Type B pancreatic cell (in vitro differentiated cells): ENCODE measurements around the gene NEURL1. TPM values are rescaled to one million over a fixed set of nuclear protein-coding genes. Genes with fewer than 3 reads are reported as not detected.
A peak's percentile ranks its signal among the peaks of the same experiment; 100 is the strongest.
"Not testable (repeated sequence)": the region's sequence is repeated elsewhere in the genome, so short reads cannot be mapped to it uniquely, and the experiment has no call there.

ENCODE experiments used
- DNase-seq: peaks from one replicate; pipeline ENCODE4 v3.0.0; 2021; ENCODE audit warnings: mixed read lengths; ENCODE audit not compliant: unreplicated experiment; ENCODE audit errors: extremely low spot score
- H3K27ac Mint-ChIP-seq: 2 replicates; pipeline ENCODE4 v1.8.0; 2021; ENCODE audit warnings: mild to moderate bottlenecking, mixed read lengths
- H3K27me3 Mint-ChIP-seq: 2 replicates; pipeline ENCODE4 v1.8.0; 2021; ENCODE audit warnings: mixed read lengths
- H3K36me3 Mint-ChIP-seq: 2 replicates; pipeline ENCODE4 v1.8.0; 2021; ENCODE audit warnings: mixed read lengths
- H3K4me1 Mint-ChIP-seq: one replicate; pipeline ENCODE4 v1.8.0; 2021; ENCODE audit warnings: mixed read lengths; ENCODE audit not compliant: unreplicated experiment
- H3K4me3 Mint-ChIP-seq: 2 replicates; pipeline ENCODE4 v1.8.0; 2021; ENCODE audit warnings: mild to moderate bottlenecking, mixed read lengths
- H3K9me3 Mint-ChIP-seq: 2 replicates; pipeline ENCODE4 v1.8.0; 2021; ENCODE audit warnings: mixed read lengths
- total RNA-seq: library from RNA; stranded (reverse); gene quantifications from 2 replicates; pipeline ENCODE4 v1.2.1, GENCODE V29; 2021; ENCODE audit warnings: low replicate concordance
- TF ChIP-seq, protein P1 (sequence below): fragments of 200-600 bp; sonication (generic); conservative IDR thresholded peaks from 2 replicates; pipeline ENCODE4 v1.5.0; 2021; ENCODE audit warnings: antibody characterized with exemption, mild to moderate bottlenecking

The NEURL1 gene
- total RNA-seq, 1 donor from 2014 or later: 38.3 TPM

DNA sequence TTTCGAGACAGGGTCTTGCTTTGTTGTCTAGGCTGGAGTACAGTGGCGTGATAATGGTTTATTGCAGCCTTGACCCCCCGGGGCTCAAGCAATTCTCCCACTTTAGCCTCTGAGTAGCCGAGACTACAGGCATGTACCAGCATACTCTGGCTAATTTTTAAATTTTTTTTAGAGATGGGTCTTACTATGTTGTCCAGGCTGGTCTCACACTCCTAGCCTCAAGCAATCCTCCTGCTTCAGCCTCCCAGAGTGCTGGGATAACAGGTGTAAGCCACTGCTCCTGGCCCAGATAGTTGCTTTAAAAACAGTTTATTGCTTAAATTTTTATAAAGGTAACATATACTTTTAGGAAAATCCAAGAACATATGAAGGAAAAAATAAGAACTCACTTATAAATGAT, 26.3 kb downstream of the NEURL1 start:
- peak overlapping the region; percentile 94 for H3K27ac Mint-ChIP-seq
- H3K4me3 Mint-ChIP-seq: peak overlapping the region; percentile 50
- no peaks in the 10 kb centered on the region for H3K27me3 Mint-ChIP-seq
- H3K4me1 Mint-ChIP-seq: peaks cover 7% of the 10 kb centered on the region
- TF ChIP-seq, protein P1, sequence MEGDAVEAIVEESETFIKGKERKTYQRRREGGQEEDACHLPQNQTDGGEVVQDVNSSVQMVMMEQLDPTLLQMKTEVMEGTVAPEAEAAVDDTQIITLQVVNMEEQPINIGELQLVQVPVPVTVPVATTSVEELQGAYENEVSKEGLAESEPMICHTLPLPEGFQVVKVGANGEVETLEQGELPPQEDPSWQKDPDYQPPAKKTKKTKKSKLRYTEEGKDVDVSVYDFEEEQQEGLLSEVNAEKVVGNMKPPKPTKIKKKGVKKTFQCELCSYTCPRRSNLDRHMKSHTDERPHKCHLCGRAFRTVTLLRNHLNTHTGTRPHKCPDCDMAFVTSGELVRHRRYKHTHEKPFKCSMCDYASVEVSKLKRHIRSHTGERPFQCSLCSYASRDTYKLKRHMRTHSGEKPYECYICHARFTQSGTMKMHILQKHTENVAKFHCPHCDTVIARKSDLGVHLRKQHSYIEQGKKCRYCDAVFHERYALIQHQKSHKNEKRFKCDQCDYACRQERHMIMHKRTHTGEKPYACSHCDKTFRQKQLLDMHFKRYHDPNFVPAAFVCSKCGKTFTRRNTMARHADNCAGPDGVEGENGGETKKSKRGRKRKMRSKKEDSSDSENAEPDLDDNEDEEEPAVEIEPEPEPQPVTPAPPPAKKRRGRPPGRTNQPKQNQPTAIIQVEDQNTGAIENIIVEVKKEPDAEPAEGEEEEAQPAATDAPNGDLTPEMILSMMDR: no peak
- no peak for DNase-seq
- peaks cover 12% of the 10 kb centered on the region for H3K36me3 Mint-ChIP-seq
- peaks cover 16% of the 10 kb centered on the region for H3K9me3 Mint-ChIP-seq

- H3K36me3 Mint-ChIP-seq, DNase-seq, H3K27me3 Mint-ChIP-seq, H3K4me1 Mint-ChIP-seq: not testable (repeated sequence)
- Mint-ChIP-seq H3K4me3 (peak overlapping the region; percentile 10), H3K27ac (peak overlapping the region; percentile 94), H3K9me3 (peaks cover 11% of the 10 kb centered on the region)
These were observed 28.5 kb downstream of the NEURL1 start for GRCh38 chr10:103522006-103522405.

DNA sequence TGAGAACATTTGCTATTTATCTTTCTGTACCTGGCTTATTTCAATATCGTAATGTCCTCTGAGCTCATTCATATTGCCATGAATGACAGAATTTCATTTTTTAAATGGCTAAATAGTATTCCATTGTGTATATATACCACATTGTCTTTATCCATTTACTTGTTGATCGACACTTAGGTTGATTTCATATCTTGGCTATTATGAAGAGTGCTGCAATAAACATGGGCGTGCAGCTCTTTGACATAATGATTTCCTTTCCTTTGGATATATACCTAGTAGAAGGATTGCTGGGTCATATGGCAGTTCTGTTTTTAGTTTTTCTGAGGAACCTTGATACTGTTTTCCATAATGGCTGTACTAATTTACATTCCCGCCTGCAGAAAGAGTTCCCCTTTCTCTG, 30.2 kb downstream of the NEURL1 start:
- no peaks in the 10 kb centered on the region for H3K4me1 Mint-ChIP-seq
- no peaks in the 10 kb centered on the region for H3K27me3 Mint-ChIP-seq
- TF ChIP-seq, protein P1: no peak
- H3K9me3 Mint-ChIP-seq: peaks cover 7% of the 10 kb centered on the region
- peak overlapping the region; percentile 66 for H3K27ac Mint-ChIP-seq
- H3K36me3 Mint-ChIP-seq: peaks cover 3% of the 10 kb centered on the region
- no peak overlapping the region for H3K4me3 Mint-ChIP-seq
- no peak for DNase-seq

GRCh38 chr10:103525901-103526300, 32.4 kb downstream of the NEURL1 start:
- Mint-ChIP-seq H3K4me1 (no peaks in the 10 kb centered on the region), H3K27ac (peak overlapping the region; percentile 66), H3K36me3 (no peaks in the 10 kb centered on the region), H3K27me3 (no peaks in the 10 kb centered on the region), H3K4me3 (no peak overlapping the region), H3K9me3 (peaks cover 15% of the 10 kb centered on the region)
- TF ChIP-seq, protein P1: no peak
- DNase-seq: no peak

DNA sequence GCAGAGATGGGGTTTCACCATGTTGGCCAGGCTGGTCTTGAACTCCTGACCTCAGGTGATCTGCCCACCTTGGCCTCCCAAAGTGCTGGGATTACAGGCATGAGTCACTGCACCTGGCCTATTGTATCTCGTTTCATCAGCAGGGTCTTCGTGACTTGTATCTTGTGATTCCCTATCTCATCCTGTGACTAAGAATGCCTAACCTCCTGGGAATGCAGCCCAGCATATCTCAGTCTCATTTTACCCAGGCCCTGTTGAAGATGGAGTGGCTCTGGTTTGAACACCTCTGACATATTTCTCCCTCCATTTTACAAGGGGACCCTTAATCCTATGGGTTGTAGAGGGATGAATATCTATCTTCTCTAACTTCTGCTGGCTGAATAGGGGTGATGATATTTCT, 34.0 kb downstream of the NEURL1 start:
- not testable (repeated sequence) for H3K27me3 Mint-ChIP-seq

DNA sequence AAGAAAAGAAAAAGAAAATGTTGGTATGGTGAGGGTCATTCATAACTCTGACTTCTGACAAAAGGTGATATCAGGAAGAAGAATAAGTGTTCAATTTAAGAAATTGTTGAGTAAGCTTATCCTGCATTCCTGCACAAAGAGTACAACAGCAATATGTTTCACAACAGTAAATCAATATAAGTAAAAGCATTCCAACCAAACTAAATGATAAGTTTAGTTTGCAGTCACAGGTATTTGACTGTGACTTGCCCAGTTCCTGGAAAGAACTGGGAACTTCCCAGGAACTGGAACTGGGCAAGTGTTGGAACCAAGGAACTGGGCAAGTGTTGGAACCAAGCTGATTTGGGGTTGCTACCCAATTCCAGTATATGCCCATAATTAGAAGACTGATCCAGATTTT, 35.0 kb downstream of the NEURL1 start:
- Mint-ChIP-seq H3K4me3 (no peak overlapping the region), H3K9me3 (peaks cover 9% of the 10 kb centered on the region), H3K36me3 (no peaks in the 10 kb centered on the region), H3K4me1 (no peaks in the 10 kb centered on the region), H3K27ac (peak overlapping the region; percentile 37), H3K27me3 (no peaks in the 10 kb centered on the region)
- TF ChIP-seq, protein P1: no peak
- no peak for DNase-seq

More for the DNA sequence above, 34.0 kb downstream of the NEURL1 start:
- peak overlapping the region; percentile 62 for H3K27ac Mint-ChIP-seq
- H3K36me3 Mint-ChIP-seq, H3K4me3 Mint-ChIP-seq, H3K9me3 Mint-ChIP-seq, DNase-seq, H3K4me1 Mint-ChIP-seq: not testable (repeated sequence)

DNA sequence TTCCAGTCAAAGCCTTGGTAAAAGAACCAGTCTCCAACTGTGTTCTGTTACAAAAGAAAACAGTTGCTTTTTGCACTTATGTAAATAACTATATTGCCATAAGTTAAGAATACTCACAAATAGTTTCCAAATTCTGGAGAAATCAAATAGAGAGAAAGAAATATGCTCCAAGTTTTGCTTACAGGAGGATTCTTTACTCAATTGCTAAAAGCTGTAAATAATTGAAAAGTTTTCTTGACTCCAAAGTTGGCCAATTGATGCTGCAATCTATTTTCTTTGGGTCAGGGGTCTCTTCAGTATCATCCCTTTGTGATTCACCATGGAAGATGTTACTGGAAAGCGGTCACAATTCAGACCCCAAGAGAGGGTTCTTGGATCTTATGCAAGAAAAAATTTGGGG, 36.0 kb downstream of the NEURL1 start:
- no peak for DNase-seq
- Mint-ChIP-seq H3K36me3 (peaks cover 5% of the 10 kb centered on the region), H3K27me3 (no peaks in the 10 kb centered on the region), H3K27ac (no peak overlapping the region), H3K9me3 (peaks cover 14% of the 10 kb centered on the region), H3K4me3 (no peak overlapping the region), H3K4me1 (no peaks in the 10 kb centered on the region)
- TF ChIP-seq, protein P1: no peak
